Measurements from ENCODE around the gene GRIK4.

GRIK4 gene

GRCh38 chr11:121037016-121037415 lies 525.5 kb downstream of the GRIK4 start:
- no peak for TF ChIP-seq CTCF (IDR thresholded peaks at IDR 0.05; ENCODE audit: borderline replicate concordance, control extremely low read depth, extremely low read depth, insufficient read depth, missing control alignments)
- no peak for DNase-seq (ENCODE audit: low spot score)
- in situ Hi-C loops (cut with MboI; ENCODE audit: low sequenced_read_pairs, unreplicated experiment): no loop called here

Measured in GM13976 (cell line).